Stimulated activated CD4-positive, alpha-beta T cell treated with anti-CD3 and anti-CD28 coated beads, Interleukin-1b, Interleukin-23, amount 100 ng/mL, for 24 hours (primary cell): Measurements from ENCODE around the gene HOGA1.
A peak's percentile ranks its signal among the peaks of the same experiment; 100 is the strongest.
"Not testable (repeated sequence)": the region's sequence is repeated elsewhere in the genome, so short reads cannot be mapped to it uniquely, and the experiment has no call there.

ENCODE experiments used
- DNase-seq, 4 experiments: peaks; one replicate each; pipeline ENCODE4 v3.0.0-alpha.2; 2020; ENCODE audit warnings: low read depth in 4 of 4, low spot score in 1 of 4

Gene HOGA1

DNA sequence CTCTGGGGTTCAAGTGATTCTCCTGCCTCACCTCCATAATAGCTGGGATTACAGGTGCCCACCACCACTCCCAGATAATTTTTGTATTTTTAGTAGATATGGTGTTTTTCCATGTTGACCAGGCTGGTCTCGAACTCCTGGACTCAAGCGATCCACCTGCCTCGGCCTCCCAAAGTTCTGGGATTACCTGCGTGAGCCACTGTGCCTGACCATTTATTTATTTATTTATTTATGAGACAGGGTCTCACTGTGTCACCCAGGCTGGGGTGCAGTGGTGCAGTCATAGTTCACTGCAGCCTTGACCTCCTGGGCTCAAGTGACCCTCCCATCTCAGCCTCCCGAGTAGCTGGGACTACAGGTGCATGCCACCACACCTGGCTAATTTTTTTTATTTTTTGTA, 29.9 kb upstream of the HOGA1 start:
- not testable (repeated sequence) for DNase-seq

DNA sequence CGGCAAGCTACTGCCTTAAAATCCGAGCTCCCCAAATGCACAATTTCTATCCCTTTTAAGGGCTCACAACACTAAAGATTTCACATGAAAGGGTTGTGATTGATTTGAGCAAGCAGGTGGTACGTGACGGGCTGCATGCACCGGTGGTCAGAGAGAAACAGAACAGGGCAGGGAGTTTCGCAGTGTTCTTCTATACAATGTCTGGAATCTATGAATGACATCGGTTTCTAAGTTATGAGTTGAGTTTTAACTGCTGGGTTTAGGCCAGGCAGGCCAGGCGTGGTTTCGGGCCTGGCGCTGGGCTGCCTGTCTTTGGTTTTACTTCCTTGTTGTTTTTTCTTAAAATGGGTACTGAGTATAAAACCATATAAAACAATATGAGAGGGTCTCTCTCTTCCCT, 28.6 kb upstream of the HOGA1 start:
- not testable (repeated sequence) for DNase-seq

DNA sequence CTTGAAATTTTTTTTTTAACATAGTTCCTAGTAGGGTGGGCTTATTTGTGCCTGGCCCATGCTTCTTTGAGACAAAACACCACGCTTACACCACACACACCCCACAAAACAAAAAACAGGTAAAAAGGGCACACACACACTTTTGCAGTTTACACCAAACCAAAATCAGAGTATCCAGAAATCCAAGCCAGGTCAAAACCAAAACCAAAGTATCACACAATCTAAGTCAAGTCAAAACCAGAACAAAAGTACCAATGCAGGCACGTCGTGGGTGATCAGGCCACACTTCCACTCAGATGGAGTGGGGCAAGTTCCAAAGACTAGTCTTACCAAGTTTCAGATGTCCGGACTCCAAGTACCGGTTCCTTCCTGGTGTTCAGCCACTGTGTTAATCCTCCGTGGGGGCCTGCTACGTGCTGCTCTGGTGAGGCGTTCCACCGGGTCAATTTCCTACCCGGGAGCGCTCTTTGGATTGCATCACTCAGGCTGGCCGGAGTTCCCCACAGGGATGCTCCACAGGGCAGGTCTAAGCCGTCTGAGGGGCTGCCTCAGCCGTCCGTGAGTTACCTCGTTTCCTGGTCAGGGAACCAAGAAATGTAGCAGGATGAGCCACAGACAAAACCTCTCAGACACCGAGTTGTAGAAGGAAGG, 23.3 kb upstream of the HOGA1 start:
- DNase-seq, result not testable (repeated sequence)

DNA sequence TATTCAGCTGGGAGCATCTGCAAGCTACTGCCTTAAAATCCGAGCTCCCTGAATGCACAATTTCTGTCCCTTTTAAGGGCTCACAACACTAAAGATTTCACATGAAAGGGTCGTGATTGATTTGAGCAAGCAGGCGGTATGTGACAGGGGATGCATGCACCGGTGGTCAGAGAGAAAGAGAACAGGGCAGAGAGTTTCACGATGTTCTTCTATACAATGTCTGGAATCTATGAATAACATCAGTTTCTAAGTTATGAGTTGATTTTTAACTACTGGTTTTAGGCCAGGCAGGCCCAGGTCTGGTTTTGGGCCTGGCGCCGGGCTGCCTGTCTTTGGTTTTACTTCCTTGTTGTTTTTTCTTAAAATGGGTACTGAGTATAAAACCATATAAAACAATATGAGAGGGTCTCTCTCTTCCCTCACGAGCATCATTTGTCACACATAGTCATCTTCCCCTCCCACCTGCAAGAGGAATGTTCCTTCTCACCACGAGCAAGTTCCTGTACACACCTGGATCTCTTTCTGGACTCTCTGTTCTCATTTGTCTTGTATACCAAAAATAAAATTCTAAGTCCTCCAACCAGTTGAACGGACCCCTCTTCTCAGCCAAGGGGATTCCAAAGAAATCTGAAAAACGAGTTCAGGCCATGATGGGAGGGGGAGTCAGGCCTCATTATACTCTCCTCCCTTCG, 22.7 kb upstream of the HOGA1 start:
- not testable (repeated sequence) for DNase-seq

DNA sequence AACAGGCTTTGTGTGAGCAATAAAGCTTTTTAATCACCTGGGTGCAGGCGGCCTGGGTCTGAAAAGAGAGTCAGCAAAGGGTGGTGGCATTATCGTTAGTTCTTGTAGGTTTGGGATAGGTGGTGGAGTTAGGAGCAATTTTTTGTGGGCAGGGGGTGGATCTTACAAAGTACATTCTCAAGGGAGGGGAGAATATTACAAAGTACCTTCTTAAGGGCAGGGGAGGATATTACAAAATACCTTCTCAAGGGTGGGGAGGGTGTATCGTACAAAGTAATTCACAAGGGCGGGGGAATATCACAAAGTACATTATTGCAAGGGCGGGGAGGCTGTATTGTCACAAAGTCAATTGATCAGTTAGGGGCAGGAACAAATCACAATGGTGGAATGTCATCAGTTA, 21.9 kb upstream of the HOGA1 start:
- not testable (repeated sequence) for DNase-seq

DNA sequence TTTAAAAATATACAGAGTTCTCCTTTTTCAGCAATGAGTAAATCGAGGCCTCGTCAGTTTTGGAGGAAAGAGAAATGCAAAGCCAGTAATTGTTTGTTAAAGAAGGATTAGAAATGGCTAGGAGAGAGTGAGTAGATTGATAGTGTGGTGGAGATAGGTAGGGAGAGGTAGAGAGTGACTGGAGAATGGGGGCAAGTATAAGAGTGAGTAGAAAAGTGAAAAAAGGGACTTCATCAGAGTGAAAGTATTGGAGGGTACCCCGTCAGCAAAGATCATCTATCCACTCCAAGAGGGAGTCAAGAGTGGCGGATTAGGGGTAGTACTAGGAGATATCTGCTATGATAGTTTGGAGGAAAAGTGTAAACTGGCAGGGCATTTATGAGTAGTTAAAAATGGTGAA, 20.9 kb upstream of the HOGA1 start:
- no peak for DNase-seq

DNA sequence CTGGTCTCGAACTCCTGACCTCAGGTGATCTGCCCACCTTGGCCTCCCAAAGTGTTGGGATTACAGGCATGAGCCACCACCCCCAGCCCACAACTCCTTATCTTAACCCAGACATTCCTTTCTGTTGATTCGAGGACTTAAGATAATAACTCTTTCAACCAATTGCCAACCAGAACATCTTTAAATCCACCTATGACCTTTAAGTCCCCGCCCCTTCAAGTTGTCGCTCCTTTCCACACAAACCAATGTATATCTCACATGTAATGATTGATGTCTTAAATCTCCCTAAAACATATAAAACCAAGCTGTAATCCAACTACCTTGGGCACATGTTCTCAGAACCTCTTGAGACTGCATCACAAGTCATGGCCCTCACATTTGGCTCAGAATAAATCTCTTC, 19.4 kb upstream of the HOGA1 start:
- DNase-seq, result no peak

DNA sequence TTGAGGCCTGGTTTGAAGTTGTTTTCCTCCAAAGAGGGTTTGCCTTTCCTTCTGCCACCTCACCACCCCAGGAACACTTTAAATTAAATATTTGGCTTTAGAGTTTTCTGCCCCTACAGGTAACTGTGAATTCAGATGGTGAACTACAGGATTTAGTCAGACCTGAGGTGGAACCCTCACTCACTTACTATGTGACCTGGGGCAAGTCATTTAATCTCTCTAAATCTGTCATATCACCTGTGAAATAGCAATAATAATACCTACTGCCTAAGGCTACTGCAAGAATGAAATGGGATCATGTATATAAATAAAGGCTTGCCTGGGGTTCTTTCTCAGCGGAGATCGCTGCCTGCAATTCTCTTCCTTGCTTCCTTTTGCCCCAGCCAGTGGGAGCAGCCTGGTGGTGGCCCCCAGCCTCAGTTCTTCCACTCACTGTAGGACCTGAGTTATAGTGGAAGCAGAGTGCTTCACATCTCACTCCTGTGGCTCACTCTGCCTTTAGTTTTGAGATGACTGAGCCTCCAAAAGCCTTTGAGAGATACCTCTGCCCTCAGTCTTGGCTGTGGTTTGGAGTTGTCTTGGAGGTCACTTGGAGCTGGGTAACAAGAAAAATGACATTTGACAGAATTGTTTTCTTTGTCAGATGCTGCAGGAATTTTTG, 17.7 kb upstream of the HOGA1 start:
- DNase-seq, result no peak

DNA sequence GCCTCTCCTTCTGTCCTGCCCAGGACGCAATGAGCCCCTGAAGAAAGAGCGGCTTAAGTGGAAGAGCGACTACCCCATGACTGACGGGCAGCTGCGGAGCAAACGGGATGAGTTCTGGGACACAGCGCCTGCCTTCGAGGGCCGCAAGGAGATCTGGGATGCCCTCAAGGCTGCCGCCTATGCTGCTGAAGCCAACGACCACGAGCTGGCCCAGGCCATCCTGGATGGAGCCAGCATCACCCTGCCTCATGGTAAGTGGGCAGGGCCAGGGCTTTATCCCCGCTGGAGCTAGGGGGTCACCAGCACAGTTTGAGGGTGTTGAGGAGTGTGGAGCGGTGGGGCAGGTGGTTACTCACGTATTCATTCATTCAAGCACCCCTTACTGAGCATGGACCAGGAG, 16.3 kb upstream of the HOGA1 start:
- no peak for DNase-seq

DNA sequence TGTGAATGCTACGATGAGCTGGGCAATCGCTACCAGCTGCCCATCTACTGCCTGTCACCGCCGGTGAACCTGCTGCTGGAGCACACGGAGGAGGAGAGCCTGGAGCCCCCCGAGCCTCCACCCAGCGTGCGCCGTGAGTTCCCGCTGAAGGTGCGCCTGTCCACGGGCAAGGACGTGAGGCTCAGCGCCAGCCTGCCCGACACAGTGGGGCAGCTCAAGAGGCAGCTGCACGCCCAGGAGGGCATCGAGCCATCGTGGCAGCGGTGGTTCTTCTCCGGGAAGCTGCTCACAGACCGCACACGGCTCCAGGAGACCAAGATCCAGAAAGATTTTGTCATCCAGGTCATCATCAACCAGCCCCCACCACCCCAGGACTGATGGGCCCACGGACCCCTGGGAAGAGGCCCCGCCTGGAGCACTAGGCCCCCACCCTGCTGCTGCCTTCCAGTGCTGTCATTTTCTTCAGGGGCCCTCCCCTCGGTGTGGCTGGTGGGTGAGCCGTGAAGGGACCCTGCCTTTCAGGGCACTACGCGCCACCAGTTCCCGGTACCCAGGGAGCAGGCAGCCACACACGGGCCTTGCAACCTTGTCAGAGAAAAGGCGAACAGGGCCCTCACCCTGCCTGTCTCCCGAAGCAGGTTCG, 13.9 kb upstream of the HOGA1 start:
- DNase-seq, result no peak

DNA sequence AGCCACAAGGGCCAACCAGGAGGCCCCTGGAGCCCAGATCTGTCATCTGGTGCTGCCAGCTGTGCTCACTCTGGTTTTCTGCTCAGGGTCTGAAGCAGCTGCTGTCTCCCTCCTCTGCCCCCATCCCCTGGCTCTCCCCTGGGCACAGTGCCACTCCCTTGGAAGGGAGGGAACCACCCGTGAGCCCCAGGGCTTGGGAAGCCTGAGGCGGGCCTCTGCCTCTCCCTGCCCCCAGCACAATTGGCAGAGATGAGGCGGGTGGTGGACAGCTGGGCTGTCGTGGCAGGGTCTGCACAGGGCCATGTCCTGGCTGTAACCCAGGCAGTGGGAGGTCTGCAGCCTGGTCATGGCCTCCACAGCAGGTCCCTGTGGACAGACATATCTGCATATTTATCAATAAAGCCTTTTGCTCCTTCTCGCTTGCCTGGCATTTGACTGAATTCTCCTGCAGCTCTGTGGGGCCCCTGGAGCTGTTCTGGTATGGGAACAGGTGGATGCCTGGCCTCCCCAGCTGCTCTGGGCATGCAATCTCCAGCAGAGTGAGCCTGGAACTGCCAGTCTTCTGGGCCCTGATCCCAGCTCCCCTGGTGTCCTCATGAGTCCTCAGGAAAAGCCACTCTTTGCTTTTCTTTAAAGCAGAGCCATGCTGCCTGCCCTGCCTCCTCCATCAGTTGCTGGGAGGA, 13.3 kb upstream of the HOGA1 start:
- DNase-seq, result no peak

DNA sequence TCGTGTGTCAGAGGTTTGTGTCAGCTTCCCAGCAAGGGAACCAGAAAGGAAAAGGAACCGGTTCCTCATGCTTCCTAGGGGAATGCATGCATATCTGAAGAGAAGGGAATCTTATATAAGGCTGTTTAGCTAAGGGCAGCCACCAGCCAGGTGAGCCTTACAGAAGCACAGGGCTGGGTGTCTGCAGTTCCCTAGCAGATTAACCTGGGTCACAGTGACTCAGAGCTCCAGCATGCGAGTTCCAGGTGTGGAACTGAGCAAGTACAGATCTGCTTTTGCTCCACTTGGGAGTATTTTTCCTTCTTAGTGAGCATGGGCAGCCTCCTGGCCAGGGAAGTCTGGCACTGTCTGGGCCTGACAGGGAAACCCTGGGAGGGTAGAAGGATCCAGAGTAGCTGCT, 12.6 kb upstream of the HOGA1 start:
- DNase-seq, result no peak

DNA sequence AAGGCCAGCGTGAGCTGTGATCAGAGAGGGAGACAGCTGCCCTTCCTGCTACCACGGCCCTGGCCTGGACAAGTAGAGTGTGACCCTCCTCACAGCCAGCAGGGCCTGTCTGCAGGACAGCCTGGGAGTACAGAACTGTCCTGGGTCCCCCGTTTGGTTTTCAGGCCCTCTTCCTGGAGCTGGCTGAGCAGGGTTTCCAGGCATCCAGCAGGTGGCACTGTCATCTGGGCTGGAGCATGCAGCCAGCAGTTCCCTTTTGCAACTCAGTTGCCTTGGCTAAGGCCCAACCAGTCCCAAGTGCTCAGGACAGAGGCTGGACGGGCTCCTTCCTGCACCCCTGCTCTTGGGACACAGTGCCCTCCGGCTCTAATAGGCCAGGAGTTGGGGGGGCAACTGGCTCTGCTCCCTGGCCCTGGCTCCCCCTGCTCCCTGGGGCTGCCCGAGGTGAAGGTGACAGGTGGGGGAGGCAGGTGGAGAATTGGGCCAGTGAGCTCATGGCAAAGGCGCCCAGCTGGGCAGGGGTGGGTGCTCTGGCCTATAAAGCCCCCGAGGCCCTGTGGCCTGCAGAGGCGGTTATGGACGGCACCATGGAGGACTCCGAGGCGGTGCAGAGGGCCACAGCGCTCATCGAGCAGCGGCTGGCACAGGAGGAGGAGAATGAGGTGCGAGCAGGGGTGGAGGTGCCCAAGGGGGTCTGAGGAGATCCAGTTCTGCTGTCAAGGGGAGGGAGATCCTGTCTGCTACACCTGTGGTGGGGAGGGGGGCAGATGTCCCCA, 11.8 kb upstream of the HOGA1 start, which contains the start of gene ANKRD2:
ANKRD2 (plus strand) TSS at position 566 of the 776 bp plus-strand sequence; CDS start at position 576, 10 bp downstream.
- peak in 3 of 4 experiments; percentile 21 to 50 (median 30) for DNase-seq

DNA sequence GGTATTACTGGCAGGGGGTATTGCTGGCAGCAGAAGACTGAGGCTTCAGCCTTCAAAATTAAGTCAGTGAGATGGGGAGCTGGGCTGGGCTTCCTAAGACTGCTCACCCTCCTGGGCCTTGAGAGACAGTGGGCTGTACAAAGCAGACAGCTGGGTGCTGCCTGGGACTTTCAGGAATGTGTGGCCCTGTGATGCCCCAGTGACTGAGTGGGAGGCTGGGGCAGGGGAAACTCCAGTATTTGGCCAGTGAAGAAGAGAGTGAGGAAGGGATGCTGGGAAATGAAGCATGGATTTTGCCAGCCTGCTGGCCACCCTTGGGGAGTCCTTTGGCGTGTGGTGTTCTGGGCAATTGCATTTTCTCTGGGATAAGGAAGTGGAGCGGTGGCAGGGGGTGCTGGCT, 11.2 kb upstream of the HOGA1 start:
- DNase-seq, result no peak

DNA sequence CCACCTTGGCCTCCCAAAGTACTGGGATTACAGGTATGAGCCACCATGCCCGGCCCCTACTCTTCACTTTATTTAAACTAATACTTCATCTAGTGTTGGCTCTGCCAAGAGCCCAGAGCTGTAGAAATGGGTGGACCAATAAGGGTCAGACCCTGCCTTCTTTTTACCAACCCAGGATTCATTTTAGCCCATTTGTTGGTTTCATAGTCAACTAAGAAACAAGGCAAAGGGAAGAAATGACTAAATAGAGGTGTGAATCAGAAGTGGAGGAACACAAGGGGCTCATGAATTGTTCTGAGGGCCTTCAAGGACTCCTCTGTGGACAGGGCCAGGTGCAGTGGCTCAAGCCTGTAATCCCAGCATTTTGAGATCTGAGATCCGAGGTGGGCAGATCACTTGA, 10.5 kb upstream of the HOGA1 start:
- DNase-seq, result no peak

DNA sequence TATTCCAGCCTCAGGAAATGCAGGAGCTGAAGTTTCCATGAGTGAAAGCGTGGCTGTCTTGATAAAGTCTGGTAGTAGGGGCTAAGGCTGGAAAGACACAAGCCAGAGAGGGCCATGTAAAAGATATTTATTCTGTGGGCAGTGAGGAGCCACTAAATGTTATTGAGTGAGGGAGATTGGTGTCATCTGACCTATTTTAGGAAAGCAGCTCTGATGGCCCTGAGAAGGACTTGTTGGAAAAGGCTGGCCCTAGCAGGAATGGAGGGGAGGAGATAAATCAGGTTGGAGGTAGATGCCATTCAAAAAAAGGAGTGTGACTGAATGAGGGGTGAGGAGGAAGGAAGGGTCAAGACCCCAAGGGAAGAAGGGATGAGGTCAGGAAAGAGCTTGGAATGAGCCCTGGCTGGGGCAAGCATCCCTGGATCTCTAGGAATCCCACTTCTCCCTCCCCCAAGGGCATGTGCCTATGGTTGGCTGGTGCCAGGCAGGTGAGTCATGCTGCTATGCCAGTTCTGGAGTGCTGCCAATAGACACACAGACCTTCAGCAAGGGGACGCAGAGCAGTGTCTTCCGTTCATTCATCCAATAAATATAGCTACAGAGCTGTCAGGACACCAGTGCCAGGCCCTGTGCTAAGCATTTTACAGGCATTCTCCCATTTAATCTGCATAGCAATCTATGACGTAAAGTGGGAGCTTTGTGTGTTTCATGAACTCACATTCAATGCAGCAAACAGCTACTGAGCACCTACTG, 9.6 kb upstream of the HOGA1 start:
- no peak for DNase-seq

DNA sequence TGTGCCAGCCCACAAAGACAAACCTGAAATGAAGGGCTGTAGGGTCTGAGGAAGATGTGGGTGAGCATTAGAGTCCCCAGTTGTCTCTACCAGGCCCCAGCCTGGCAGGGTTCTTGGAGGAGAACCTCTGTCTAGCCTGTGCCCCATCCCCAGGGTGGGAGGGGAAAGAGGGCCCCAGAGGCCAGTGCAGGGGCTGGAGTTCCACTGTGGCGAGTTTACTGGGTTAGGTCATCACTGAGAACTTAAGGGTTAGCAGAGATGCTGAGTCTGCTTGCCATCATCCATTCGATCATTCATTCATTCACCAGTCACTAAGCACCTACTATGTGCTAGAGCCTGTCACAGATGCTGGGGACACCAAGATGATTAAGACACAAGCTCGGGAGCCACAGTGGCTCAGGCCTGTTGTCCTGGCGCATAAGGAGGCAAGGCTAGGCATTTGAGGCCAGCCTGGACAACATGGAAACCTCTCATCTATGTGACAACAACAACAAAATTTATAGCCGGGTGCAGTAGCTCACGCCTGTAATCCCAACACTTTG, 9.0 kb upstream of the HOGA1 start:
- DNase-seq, result no peak

DNA sequence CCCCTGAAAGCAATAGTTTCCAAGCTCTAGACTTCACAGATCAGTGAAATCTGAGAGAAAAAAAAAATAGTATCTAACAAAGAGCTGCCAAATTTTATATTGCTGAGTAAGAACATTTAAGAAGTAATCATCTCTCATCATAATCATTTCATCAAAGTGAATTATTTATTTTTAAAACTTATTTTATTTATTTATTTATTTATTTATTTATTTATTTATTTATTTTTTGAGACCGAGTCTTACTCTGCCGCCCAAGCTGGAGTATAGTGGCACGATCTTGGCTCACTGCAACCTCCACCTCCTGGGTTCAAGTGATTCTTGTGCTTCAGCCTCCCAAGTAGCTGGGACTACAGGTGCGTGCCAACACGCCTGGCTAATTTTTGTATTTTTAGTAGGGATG, 7.7 kb upstream of the HOGA1 start:
- DNase-seq, result not testable (repeated sequence)

DNA sequence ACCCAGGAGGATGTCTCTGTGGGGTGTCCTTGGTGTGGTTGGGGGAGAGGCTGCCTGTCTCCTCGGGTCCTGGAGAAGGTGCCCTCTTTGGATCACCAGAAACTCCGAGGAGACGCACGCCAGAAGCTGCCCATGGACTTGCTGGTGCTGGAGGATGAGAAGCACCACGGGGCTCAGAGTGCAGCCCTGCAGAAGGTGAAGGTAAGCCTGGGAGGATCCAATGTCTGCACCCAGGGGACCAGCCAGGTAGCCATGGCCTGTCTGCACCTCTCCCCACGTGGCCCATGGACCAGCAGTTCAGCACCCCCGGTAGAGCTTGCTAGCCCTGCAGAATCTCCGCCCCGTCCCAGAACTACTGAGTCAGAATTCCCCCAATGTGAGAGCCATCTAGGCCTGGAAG, 6.5 kb upstream of the HOGA1 start:
- DNase-seq, result no peak
